ENCODE results near the gene MORC3. TPM values are rescaled to one million over a fixed set of nuclear protein-coding genes. Genes with fewer than 3 reads are reported as not detected.
A peak's percentile ranks its signal among the peaks of the same experiment; 100 is the strongest.
"Not testable (repeated sequence)": the region's sequence is repeated elsewhere in the genome, so short reads cannot be mapped to it uniquely, and the experiment has no call there.

MORC3 gene, protein sequence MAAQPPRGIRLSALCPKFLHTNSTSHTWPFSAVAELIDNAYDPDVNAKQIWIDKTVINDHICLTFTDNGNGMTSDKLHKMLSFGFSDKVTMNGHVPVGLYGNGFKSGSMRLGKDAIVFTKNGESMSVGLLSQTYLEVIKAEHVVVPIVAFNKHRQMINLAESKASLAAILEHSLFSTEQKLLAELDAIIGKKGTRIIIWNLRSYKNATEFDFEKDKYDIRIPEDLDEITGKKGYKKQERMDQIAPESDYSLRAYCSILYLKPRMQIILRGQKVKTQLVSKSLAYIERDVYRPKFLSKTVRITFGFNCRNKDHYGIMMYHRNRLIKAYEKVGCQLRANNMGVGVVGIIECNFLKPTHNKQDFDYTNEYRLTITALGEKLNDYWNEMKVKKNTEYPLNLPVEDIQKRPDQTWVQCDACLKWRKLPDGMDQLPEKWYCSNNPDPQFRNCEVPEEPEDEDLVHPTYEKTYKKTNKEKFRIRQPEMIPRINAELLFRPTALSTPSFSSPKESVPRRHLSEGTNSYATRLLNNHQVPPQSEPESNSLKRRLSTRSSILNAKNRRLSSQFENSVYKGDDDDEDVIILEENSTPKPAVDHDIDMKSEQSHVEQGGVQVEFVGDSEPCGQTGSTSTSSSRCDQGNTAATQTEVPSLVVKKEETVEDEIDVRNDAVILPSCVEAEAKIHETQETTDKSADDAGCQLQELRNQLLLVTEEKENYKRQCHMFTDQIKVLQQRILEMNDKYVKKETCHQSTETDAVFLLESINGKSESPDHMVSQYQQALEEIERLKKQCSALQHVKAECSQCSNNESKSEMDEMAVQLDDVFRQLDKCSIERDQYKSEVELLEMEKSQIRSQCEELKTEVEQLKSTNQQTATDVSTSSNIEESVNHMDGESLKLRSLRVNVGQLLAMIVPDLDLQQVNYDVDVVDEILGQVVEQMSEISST
- 21.7 and 22.7 TPM in 2 replicates for polyA plus RNA-seq (2013)

DNA sequence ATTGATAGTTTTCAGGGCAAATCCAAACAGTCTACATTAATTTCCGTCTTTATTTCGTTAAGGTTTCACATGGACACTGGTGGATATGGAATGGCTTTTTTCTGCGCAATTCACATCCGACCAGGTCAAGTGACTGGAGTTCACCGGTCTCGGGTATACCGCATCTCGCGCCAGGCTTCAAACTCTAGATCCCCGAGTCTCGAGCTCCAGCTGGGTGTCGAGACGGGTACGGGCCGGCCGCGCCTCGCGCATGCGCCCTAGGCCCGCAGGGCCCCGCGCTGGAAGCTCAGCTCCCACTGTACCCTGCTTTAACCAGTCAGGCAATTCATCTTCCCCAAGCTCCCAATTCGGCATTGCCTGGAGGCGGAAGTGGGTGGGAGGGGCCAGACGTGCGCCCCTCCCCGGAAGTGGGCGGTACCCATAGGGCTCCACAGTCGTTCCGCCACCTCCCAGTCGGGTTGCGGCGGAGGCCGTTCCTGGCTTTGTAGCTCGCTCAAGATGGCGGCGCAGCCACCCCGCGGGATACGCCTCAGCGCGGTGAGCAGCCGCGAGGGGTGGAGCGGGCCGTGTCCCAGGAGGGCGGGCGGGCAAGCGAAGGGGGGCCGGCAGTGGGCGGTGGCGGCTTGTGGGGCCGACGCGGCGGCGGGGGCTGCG, at the start of gene MORC3:
MORC3 (plus strand) TSS at position 431 of the 654 bp plus-strand sequence; CDS start at position 499, 68 bp downstream.
- peak; percentile 99 to 100 for DNase-seq
- Histone ChIP-seq H2BK120ac (ENCODE audit: insufficient read depth, low read length, poor library complexity) (peak within 1 kb of the TSS; percentile 81), H2BK5ac (ENCODE audit: low read depth, low read length, poor library complexity) (peak within 1 kb of the TSS; percentile 87), H3K79me1 (ENCODE audit: low read length) (peaks cover 5% of the 10 kb centered on the region), H3K36me3 (ENCODE audit: control insufficient read depth in 1 of 2, insufficient read depth in 2 of 2, low read length in 2 of 2) (peaks cover 8 to 11% of the 10 kb centered on the region in 2 experiments), H3K23ac (ENCODE audit: low read length) (no peak within 1 kb of the TSS), H3K4me2 (ENCODE audit: low read length) (peak within 1 kb of the TSS; percentile 97), H3K9ac (ENCODE audit: low read length) (peak within 1 kb of the TSS; percentile 96), H4K8ac (ENCODE audit: low read depth, low read length) (peak within 1 kb of the TSS; percentile 88), H3K4me1 (ENCODE audit: control insufficient read depth in 1 of 2, insufficient read depth in 2 of 2, low read length in 2 of 2) (peaks cover 0 to 5% of the 10 kb centered on the region in 2 experiments), H3K79me2 (ENCODE audit: control insufficient read depth, insufficient read depth, low read length, poor library complexity) (peaks cover 24% of the 10 kb centered on the region), H4K91ac (ENCODE audit: low read depth, low read length) (peak within 1 kb of the TSS; percentile 93), H3K18ac (ENCODE audit: low read length) (peak within 1 kb of the TSS; percentile 97), H3K14ac (ENCODE audit: low read length) (peak within 1 kb of the TSS; percentile 96), H4K12ac (ENCODE audit: low read depth, low read length) (peak within 1 kb of the TSS; percentile 90), H3K27me3 (ENCODE audit: insufficient read depth, low read length) (no peaks in the 10 kb centered on the region), H2AFZ (ENCODE audit: insufficient read depth, low read length, poor library complexity) (peak within 1 kb of the TSS; percentile 46), H3K27ac (ENCODE audit: low read depth, low read length) (peak within 1 kb of the TSS; percentile 96), H3K9me3 (ENCODE audit: insufficient read depth, low read depth, low read length) (no peaks in the 10 kb centered on the region), H3K4ac (ENCODE audit: low read depth, low read length) (peak within 1 kb of the TSS; percentile 94), H2BK12ac (ENCODE audit: low read length) (no peak within 1 kb of the TSS), H3K4me3 (ENCODE audit: low read depth, low read length) (peak within 1 kb of the TSS; percentile 94), H2AK5ac (ENCODE audit: low read length) (peak within 1 kb of the TSS; percentile 80)
- WGBS (ENCODE audit: extremely low coverage, insufficient coverage, insufficient read length), result no CpG with 5 or more reads among the region's 59 CpGs

DNA sequence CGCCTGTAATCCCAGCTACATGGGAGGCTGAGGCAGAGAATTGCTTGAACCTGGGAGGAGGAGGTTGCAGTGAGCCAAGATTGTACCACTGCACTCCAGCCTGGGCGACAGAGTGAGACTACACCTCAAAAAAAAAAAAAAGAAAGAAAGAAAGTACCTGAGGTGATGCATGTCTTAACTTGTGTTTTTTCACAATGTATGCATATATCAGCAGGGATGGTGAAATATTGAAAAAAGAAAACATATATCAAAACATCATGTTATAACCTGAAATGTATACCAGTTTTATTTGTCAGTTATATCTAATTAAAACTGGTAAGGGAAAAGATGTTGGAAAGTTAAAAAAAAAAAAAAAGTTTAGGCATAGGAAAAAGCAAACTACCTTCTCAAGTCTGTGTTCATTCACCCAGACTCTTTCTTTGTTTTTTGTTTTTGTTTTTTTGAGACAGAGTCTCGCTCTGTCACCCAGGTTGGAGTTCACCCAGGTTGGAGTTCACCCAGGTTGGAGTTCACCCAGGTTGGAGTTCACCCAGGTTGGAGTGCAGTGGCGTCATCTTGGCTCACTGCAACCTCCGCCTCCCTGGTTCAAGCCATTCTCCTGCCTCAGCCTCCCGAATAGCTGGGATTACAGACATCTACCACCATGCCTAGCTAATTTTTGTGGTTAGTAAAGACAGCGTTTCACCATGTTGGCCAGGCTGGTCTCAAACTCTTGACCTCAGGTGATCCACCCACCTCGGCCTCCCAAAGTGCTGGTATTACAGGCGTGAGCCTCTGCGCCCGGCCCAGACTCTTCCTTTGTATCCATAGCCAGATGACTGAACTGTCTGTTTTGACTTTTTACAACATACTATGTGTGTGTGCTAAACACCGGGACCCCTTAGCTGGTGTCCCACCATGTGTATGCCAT, 49.0 kb upstream of the MORC3 start:
- H4K12ac ChIP-seq (ENCODE audit: low read depth, low read length); H3K9ac ChIP-seq (ENCODE audit: low read length); H3K27me3 ChIP-seq (ENCODE audit: insufficient read depth, low read length); H3K4ac ChIP-seq (ENCODE audit: low read depth, low read length); H3K23ac ChIP-seq (ENCODE audit: low read length); H4K8ac ChIP-seq (ENCODE audit: low read depth, low read length); H3K27ac ChIP-seq (ENCODE audit: low read depth, low read length); H2BK120ac ChIP-seq (ENCODE audit: insufficient read depth, low read length, poor library complexity); H2AFZ ChIP-seq (ENCODE audit: insufficient read depth, low read length, poor library complexity); H3K14ac ChIP-seq (ENCODE audit: low read length); H3K79me2 ChIP-seq (ENCODE audit: control insufficient read depth, insufficient read depth, low read length, poor library complexity); H2BK5ac ChIP-seq (ENCODE audit: low read depth, low read length, poor library complexity); H3K4me2 ChIP-seq (ENCODE audit: low read length); H3K4me3 ChIP-seq (ENCODE audit: low read depth, low read length); H3K9me3 ChIP-seq (ENCODE audit: insufficient read depth, low read depth, low read length): not testable (repeated sequence)
- WGBS (ENCODE audit: extremely low coverage, insufficient coverage, insufficient read length), result no CpG with 5 or more reads among the region's 12 CpGs
- peak; percentile 65 to 72 for DNase-seq
- Histone ChIP-seq H2AK5ac (ENCODE audit: low read length) (peak overlapping the region; percentile 59), H3K18ac (ENCODE audit: low read length) (peak overlapping the region; percentile 46), H3K4me1 (ENCODE audit: control insufficient read depth in 1 of 2, insufficient read depth in 2 of 2, low read length in 2 of 2) (peaks cover 9 to 13% of the 10 kb centered on the region in 2 experiments), H4K91ac (ENCODE audit: low read depth, low read length) (peak overlapping the region; percentile 62), H3K79me1 (ENCODE audit: low read length) (peaks cover 20% of the 10 kb centered on the region), H3K36me3 (ENCODE audit: control insufficient read depth in 1 of 2, insufficient read depth in 2 of 2, low read length in 2 of 2) (peaks cover 14 to 29% of the 10 kb centered on the region in 2 experiments), H2BK12ac (ENCODE audit: low read length) (peak overlapping the region; percentile 61)

DNA sequence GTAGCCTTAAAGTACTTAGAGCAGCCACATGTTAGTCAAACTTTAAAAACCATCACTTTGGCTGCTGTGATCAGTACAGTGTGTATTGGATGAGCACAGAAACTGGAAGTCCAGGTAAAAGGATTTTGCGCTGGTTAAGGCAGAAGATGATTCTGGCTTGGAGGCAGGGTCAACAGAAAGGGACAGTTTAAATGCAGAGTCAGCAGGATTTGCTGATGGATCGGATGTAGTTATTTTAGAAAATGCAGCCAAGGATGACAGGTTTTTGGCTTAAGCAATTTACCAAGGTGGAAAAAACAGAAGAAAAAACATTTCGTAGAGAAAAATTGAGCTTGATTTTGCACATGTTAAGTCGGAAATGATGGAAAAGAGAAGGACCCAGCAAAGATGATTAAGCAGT, 45.9 kb upstream of the MORC3 start:
- WGBS (ENCODE audit: extremely low coverage, insufficient coverage, insufficient read length), result no CpG with 5 or more reads among the region's 4 CpGs
- no peak overlapping the region for H3K27ac ChIP-seq (ENCODE audit: low read depth, low read length)
- H2AFZ ChIP-seq (ENCODE audit: insufficient read depth, low read length, poor library complexity), result no peak overlapping the region
- H3K79me2 ChIP-seq (ENCODE audit: control insufficient read depth, insufficient read depth, low read length, poor library complexity), result peaks cover 2% of the 10 kb centered on the region
- H3K36me3 ChIP-seq (ENCODE audit: control insufficient read depth in 1 of 2, insufficient read depth in 2 of 2, low read length in 2 of 2), result peaks cover 25 to 39% of the 10 kb centered on the region in 2 experiments
- H3K27me3 ChIP-seq (ENCODE audit: insufficient read depth, low read length), result no peaks in the 10 kb centered on the region
- H3K4me3 ChIP-seq (ENCODE audit: low read depth, low read length), result no peak overlapping the region
- H3K18ac ChIP-seq (ENCODE audit: low read length), result no peak overlapping the region
- H3K9ac ChIP-seq (ENCODE audit: low read length), result no peak overlapping the region
- no peak overlapping the region for H2BK120ac ChIP-seq (ENCODE audit: insufficient read depth, low read length, poor library complexity)
- H2BK12ac ChIP-seq (ENCODE audit: low read length), result no peak overlapping the region
- no peak overlapping the region for H3K23ac ChIP-seq (ENCODE audit: low read length)
- no peak overlapping the region for H4K8ac ChIP-seq (ENCODE audit: low read depth, low read length)
- no peak overlapping the region for H4K91ac ChIP-seq (ENCODE audit: low read depth, low read length)
- no peak for DNase-seq
- no peak overlapping the region for H2BK5ac ChIP-seq (ENCODE audit: low read depth, low read length, poor library complexity)
- H3K79me1 ChIP-seq (ENCODE audit: low read length), result peaks cover 11% of the 10 kb centered on the region
- no peak overlapping the region for H3K14ac ChIP-seq (ENCODE audit: low read length)
- no peaks in the 10 kb centered on the region for H3K9me3 ChIP-seq (ENCODE audit: insufficient read depth, low read depth, low read length)
- no peak overlapping the region for H4K12ac ChIP-seq (ENCODE audit: low read depth, low read length)
- H2AK5ac ChIP-seq (ENCODE audit: low read length), result no peak overlapping the region
- H3K4me2 ChIP-seq (ENCODE audit: low read length), result no peak overlapping the region
- H3K4me1 ChIP-seq (ENCODE audit: control insufficient read depth in 1 of 2, insufficient read depth in 2 of 2, low read length in 2 of 2), result peaks cover 8% of the 10 kb centered on the region in 2 experiments
- no peak overlapping the region for H3K4ac ChIP-seq (ENCODE audit: low read depth, low read length)
